Right ventricle myocardium inferior (tissue), 1 donor: ENCODE measurements around the gene TMEM176B. TPM values are rescaled to one million over a fixed set of nuclear protein-coding genes. Genes with fewer than 3 reads are reported as not detected.

Source experiments
- total RNA-seq: library from RNA; stranded (reverse); fragmentation: NEBNext Ultra II Directional; extraction: Animal tissue kit (Norgen Biotek cat#: 25700); gene quantifications from one replicate; pipeline ENCODE4 v1.2.1, GENCODE V29; 2021
- donor health status: DM: no; HTN: yes; CAD: no; lungs with severe emphysema.

TMEM176B gene
- total RNA-seq, 1 donor from 2014 or later: 43.1 TPM

Other genes starting within 250 kb of the TMEM176B start
- gene GIMAP4, start 233.0 kb downstream of the TMEM176B start, total RNA-seq: 38.4 TPM
- gene GIMAP6, start 168.0 kb downstream of the TMEM176B start, total RNA-seq: 33.5 TPM
- gene GIMAP2, start 114.7 kb downstream of the TMEM176B start, total RNA-seq: 6.2 TPM
- gene GIMAP1, start 83.8 kb downstream of the TMEM176B start, total RNA-seq: 5.8 TPM
- 9.0 TPM for gene GIMAP5, start 62.9 kb downstream of the TMEM176B start, total RNA-seq
- 31.1 TPM for gene TMEM176A, start 405 bp upstream of the TMEM176B start, total RNA-seq
- gene AOC1, start 52.2 kb upstream of the TMEM176B start, total RNA-seq: 0.27 TPM
- 97.3 TPM for gene KCNH2, start 178.0 kb upstream of the TMEM176B start, total RNA-seq
- 19.4 TPM for gene NOS3, start 190.7 kb upstream of the TMEM176B start, total RNA-seq
- gene ATG9B, start 224.1 kb upstream of the TMEM176B start, total RNA-seq: not detected
- 24.5 TPM for gene ABCB8, start 228.1 kb upstream of the TMEM176B start, total RNA-seq
- 5.5 TPM for gene ASIC3, start 248.2 kb upstream of the TMEM176B start, total RNA-seq